ENCODE results near the gene CST3. TPM values are rescaled to one million over a fixed set of nuclear protein-coding genes. Genes with fewer than 3 reads are reported as not detected.
A peak's percentile ranks its signal among the peaks of the same experiment; 100 is the strongest.

Gene CST3
- total RNA-seq, 4 donors from 2014 or later = 870 to 2,325 (median 1,540) TPM

DNA sequence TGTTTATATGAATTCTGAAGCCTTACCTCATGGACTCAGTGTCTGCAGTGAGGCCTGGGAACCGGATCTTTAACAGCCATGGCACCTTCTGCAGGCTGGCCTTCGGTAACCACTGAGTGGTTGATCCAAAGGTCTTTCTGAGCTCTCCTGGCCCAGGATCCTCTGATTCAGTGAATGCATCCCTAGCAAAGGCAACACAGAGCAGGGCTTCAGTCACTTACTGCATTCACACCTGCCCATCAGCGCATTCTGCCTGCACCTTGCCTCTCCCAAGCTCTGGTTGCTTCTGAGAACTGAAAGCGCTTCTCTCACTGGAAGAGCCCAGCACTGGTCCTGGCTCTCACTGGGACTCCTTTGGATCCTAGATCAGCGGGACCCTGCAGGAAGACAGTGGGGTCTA lies 23.6 kb downstream of the CST3 start:
- 71 to 82% methylated on average over 5 of the region's 5 CpGs for WGBS, 2 donors
- DNase-seq (ENCODE audit: low spot score in 2 of 2) = no peak
- no peak for TF ChIP-seq POLR2A (IDR thresholded peaks at IDR 0.05)
- H3K9me3 ChIP-seq = no peaks in the 10 kb centered on the region
- peak overlapping the region; percentile 31 to 84 (median 59) for H3K27ac ChIP-seq
- no peak overlapping the region for H3K4me3 ChIP-seq
- no peaks in the 10 kb centered on the region for H3K27me3 ChIP-seq
- H3K36me3 ChIP-seq = no peaks in the 10 kb centered on the region
- peaks cover 0 to 33% (median 19%) of the 10 kb centered on the region in 4 donors for H3K4me1 ChIP-seq

DNA sequence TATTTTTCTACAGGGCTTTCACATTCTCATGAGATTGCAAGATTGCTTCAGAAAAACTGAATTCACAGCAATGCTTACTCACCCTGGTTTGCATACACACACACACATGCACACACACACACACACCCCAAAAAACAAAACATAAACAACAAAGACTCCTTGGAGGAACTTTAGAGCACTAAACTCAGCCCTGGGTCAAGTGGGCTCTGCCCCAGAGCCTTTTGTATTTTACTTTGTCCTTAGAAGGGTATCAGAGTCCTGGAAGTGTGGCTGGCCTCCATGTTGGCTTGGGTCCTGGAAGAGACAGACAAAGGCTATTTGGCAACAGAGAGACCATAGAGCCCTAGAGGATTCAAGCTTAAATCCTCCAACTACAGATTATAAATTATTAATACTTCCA lies 24.1 kb downstream of the CST3 start:
- Histone ChIP-seq H3K27me3 (no peaks in the 10 kb centered on the region), H3K36me3 (no peaks in the 10 kb centered on the region), H3K27ac (peak overlapping the region; percentile 31 to 84 (median 59)), H3K9me3 (no peaks in the 10 kb centered on the region), H3K4me1 (peaks cover 0 to 33% (median 19%) of the 10 kb centered on the region in 4 donors), H3K4me3 (no peak overlapping the region)
- TF ChIP-seq, protein P1, sequence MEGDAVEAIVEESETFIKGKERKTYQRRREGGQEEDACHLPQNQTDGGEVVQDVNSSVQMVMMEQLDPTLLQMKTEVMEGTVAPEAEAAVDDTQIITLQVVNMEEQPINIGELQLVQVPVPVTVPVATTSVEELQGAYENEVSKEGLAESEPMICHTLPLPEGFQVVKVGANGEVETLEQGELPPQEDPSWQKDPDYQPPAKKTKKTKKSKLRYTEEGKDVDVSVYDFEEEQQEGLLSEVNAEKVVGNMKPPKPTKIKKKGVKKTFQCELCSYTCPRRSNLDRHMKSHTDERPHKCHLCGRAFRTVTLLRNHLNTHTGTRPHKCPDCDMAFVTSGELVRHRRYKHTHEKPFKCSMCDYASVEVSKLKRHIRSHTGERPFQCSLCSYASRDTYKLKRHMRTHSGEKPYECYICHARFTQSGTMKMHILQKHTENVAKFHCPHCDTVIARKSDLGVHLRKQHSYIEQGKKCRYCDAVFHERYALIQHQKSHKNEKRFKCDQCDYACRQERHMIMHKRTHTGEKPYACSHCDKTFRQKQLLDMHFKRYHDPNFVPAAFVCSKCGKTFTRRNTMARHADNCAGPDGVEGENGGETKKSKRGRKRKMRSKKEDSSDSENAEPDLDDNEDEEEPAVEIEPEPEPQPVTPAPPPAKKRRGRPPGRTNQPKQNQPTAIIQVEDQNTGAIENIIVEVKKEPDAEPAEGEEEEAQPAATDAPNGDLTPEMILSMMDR (IDR thresholded peaks at IDR 0.05) = no peak
- peak in 1 of 2 donors; percentile 56 for TF ChIP-seq EP300 (IDR thresholded peaks at IDR 0.05)
- no peak for TF ChIP-seq POLR2A (IDR thresholded peaks at IDR 0.05)
- DNase-seq (ENCODE audit: low spot score in 2 of 2) = peak; percentile 31 to 41

DNA sequence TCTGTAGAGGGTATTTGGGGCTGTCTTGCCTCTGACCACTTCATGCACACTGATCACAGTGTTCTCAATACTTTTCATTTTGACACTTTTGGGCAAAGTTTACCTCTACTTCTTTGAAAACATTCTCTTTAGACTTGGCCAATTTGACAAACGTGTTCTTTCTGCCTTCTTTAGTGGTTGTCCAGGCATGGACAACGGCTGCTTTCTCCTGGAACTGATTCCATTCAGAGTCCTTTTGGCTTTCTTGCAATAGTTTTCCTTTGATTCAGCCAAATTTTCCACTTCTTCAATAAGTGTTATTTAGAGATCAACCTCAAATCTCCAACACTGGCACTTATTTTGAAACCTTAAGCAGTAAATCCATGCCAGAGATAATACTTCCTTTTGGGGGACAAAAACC lies 25.4 kb downstream of the CST3 start:
- no peak for DNase-seq (ENCODE audit: low spot score in 2 of 2)
- WGBS, 2 donors = 12 to 29% methylated on average over 2 of the region's 2 CpGs
- H3K27me3 ChIP-seq = no peaks in the 10 kb centered on the region
- H3K27ac ChIP-seq = peak overlapping the region in 2 of 4 donors; percentile 82 to 84
- H3K36me3 ChIP-seq = no peaks in the 10 kb centered on the region
- H3K4me1 ChIP-seq = peaks cover 0 to 33% (median 19%) of the 10 kb centered on the region in 4 donors
- no peak overlapping the region for H3K4me3 ChIP-seq
- H3K9me3 ChIP-seq = no peaks in the 10 kb centered on the region
- TF ChIP-seq POLR2A (IDR thresholded peaks at IDR 0.05) (no peak), EP300 (IDR thresholded peaks at IDR 0.05) (peak in 1 of 2 donors; percentile 59)

DNA sequence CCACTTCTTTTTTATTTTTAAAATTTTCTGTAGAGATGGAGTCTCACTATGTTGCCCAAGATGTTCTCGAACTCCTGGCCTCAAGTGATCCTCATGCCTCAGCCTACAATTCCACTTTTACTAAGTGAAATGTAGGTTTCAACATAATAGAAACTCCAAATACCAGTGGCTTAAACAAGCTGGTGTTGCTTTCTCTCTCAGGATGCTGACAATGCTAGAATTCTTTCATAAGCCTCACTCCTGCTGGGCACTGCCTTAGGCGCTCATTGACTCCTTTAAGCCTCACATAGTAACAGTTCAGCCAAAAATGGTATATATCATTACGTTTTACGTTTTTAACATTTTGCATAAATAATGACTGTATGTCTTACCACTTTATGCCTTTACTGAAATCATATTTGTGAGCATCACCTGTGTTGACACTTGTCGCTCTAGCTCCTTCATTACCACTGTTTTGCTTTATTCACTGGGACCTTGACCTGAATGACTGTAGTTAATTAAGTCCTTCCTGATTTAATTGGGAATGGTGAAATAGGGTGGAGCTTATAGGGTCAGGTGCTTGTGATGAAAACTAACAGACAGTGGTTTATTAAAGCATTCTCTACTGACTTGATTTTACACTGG lies 28.2 kb downstream of the CST3 start:
- H3K36me3 ChIP-seq = no peaks in the 10 kb centered on the region
- no peaks in the 10 kb centered on the region for H3K27me3 ChIP-seq
- no peak overlapping the region for H3K27ac ChIP-seq
- 85 to 89% methylated on average over 5 of the region's 5 CpGs for WGBS, 2 donors
- no peak for DNase-seq (ENCODE audit: low spot score in 2 of 2)
- no peaks in the 10 kb centered on the region for H3K9me3 ChIP-seq
- peaks cover 0 to 42% (median 20%) of the 10 kb centered on the region in 4 donors for H3K4me1 ChIP-seq
- TF ChIP-seq POLR2A (IDR thresholded peaks at IDR 0.05) (no peak), EP300 (IDR thresholded peaks at IDR 0.05) (no peak)
- TF ChIP-seq, protein P1 (IDR thresholded peaks at IDR 0.05) = no peak
- no peak overlapping the region for H3K4me3 ChIP-seq

DNA sequence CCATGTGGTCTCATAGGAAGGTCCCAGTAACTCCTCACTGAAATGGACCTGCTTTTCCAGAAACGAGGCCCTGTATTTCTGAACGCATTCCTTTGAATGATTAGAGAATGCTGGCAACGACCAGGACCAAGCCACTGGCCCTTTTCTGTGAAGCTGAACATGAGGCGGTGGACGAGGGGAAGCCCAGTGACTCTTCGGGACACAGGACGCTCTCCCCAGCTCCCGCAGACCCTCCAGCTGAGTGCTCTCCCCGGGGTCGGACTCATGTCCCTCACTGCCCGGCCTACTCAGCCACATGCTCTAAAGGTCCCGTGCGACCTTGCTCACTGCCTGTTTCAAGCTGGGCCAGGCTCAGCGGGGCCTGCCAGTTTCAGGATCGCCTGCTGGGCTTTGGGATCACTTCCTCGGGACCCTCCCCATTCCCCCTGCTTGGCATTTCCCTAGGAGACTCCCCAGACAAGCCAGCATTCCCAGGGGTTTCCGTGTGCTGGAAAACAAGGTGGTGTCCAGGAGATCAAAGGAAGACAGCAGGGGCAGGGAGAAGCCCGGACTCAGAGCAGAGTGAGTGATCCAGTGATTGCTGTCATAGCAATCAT lies 29.4 kb downstream of the CST3 start:
- H3K4me1 ChIP-seq = peaks cover 0 to 29% (median 11%) of the 10 kb centered on the region in 4 donors
- no peaks in the 10 kb centered on the region for H3K27me3 ChIP-seq
- H3K27ac ChIP-seq = no peak overlapping the region
- no peaks in the 10 kb centered on the region for H3K36me3 ChIP-seq
- 71 to 76% methylated on average over 8 to 18 of the region's 18 CpGs for WGBS, 2 donors
- TF ChIP-seq, protein P1 (IDR thresholded peaks at IDR 0.05) = no peak
- no peak for TF ChIP-seq POLR2A (IDR thresholded peaks at IDR 0.05)
- DNase-seq (ENCODE audit: low spot score in 2 of 2) = no peak
- H3K9me3 ChIP-seq = no peaks in the 10 kb centered on the region
- H3K4me3 ChIP-seq = no peak overlapping the region

DNA sequence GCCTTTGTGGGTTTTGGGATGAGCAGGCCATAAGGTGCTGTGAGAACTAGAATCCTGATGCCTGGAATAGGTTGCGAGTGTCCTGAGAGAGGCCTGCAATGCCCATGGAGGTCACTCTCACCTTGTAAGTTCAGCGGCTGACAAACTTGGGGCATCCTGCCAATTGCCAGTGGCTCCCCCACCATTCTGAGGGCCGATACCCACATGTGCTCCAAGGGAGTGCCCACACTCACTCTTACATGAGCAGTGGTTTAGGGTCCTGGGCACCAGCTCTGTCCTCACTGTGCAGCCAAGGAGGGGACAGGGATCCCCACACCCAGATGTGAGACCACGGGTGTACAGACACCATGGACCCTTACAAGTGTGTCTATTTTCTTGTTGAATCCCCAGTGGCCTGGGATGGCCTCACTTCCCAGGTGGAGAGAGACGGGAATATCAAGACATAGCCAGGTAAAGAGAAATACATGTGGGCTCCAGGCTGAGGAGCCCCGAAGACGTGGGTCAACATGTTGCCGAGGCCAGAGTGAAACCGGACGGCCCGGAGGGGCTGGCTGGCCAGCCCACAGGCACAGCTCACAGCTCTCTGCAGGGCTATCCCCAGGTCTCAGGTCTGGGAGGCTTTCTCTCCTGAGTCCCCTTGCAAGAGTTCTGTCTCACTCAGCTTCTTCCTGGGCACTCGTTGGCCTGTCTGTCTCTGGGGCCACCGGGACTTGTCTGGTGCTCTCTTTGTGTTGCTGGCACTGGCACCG lies 30.1 kb downstream of the CST3 start:
- no peak for TF ChIP-seq EP300 (IDR thresholded peaks at IDR 0.05)
- no peak for TF ChIP-seq POLR2A (IDR thresholded peaks at IDR 0.05)
- TF ChIP-seq, protein P1 (IDR thresholded peaks at IDR 0.05) = no peak
- Histone ChIP-seq H3K27ac (peak overlapping the region in 1 of 4 donors; percentile 19), H3K9me3 (no peaks in the 10 kb centered on the region), H3K36me3 (no peaks in the 10 kb centered on the region), H3K27me3 (no peaks in the 10 kb centered on the region), H3K4me1 (peaks cover 0 to 22% (median 4%) of the 10 kb centered on the region in 4 donors), H3K4me3 (no peak overlapping the region)
- no peak for DNase-seq (ENCODE audit: low spot score in 2 of 2)
- WGBS, 2 donors = 89 to 90% methylated on average over 12 to 13 of the region's 14 CpGs
